Smooth muscle cell of the umbilical artery (primary cell): ENCODE measurements around the gene DAZL. TPM values are rescaled to one million over a fixed set of nuclear protein-coding genes. Genes with fewer than 3 reads are reported as not detected.

ENCODE experiments used
- total RNA-seq: library from RNA; depleted of rRNA; stranded (reverse); fragments of >200 nt; gene quantifications from 2 replicates; pipeline ENCODE4 v1.2.3, GENCODE V29; 2014

DAZL gene
- total RNA-seq = not detected in 2 replicates

GRCh38 chr3:16604887-16605602, at the start of gene DAZL:
Gene DAZL (minus strand): TSS chr3:16605423. CDS start chr3:16605205, 218 bp downstream.

Other genes starting within 250 kb of the DAZL start
- gene RFTN1, start 91.7 kb downstream of the DAZL start, total RNA-seq = 53.4 and 76.3 TPM in 2 replicates